NK-92 (cell line): ENCODE data around the gene C10orf67.

Experiments
- DNase-seq: peaks from one replicate; lab custom pipeline; 2025; ENCODE audit not compliant: unreplicated experiment; lab: John Stamatoyannopoulos, UW

C10orf67 gene

GRCh38 chr10:23199768-23200511, 144.7 kb downstream of the C10orf67 start:
- DNase-seq = no peak

- no peak for DNase-seq
These were observed 145.4 kb downstream of the C10orf67 start for GRCh38 chr10:23198940-23199767.

GRCh38 chr10:23198610-23198939, 146.0 kb downstream of the C10orf67 start:
- no peak for DNase-seq

- no peak for DNase-seq
These were observed 147.2 kb downstream of the C10orf67 start for GRCh38 chr10:23197416-23197861.

GRCh38 chr10:23196915-23197314, 147.7 kb downstream of the C10orf67 start:
- no peak for DNase-seq

- no peak for DNase-seq
These were observed 148.6 kb downstream of the C10orf67 start for GRCh38 chr10:23195846-23196600.

GRCh38 chr10:23194966-23195845, 149.4 kb downstream of the C10orf67 start:
- no peak for DNase-seq

GRCh38 chr10:23194471-23194965, 150.1 kb downstream of the C10orf67 start:
- DNase-seq = no peak

- no peak for DNase-seq
These were observed 151.0 kb downstream of the C10orf67 start for GRCh38 chr10:23193435-23194074.

- DNase-seq = no peak
These were observed 151.7 kb downstream of the C10orf67 start for GRCh38 chr10:23192712-23193434.

- DNase-seq = no peak
These were observed 152.6 kb downstream of the C10orf67 start, which contains the start of gene PTF1A for GRCh38 chr10:23191764-23192711. Gene PTF1A, plus strand, starts transcription at chr10:23192312. Its CDS starts 219 bp downstream, at chr10:23192531.

- DNase-seq = no peak
These were observed 153.5 kb downstream of the C10orf67 start for GRCh38 chr10:23190872-23191763.

GRCh38 chr10:23189024-23189423, 155.6 kb downstream of the C10orf67 start:
- no peak for DNase-seq

GRCh38 chr10:23187155-23187554, 157.4 kb downstream of the C10orf67 start:
- DNase-seq = no peak

GRCh38 chr10:23186697-23187096, 157.9 kb downstream of the C10orf67 start:
- no peak for DNase-seq

GRCh38 chr10:23186178-23186577, 158.4 kb downstream of the C10orf67 start:
- no peak for DNase-seq

GRCh38 chr10:23174977-23175512, 169.6 kb downstream of the C10orf67 start:
- no peak for DNase-seq
